Measurements from ENCODE around the gene CLPTM1L. TPM values are rescaled to one million over a fixed set of nuclear protein-coding genes. Genes with fewer than 3 reads are reported as not detected.

Gene CLPTM1L
- total RNA-seq, 2 experiments from 2014 or later: 47.2 to 47.4 TPM

DNA sequence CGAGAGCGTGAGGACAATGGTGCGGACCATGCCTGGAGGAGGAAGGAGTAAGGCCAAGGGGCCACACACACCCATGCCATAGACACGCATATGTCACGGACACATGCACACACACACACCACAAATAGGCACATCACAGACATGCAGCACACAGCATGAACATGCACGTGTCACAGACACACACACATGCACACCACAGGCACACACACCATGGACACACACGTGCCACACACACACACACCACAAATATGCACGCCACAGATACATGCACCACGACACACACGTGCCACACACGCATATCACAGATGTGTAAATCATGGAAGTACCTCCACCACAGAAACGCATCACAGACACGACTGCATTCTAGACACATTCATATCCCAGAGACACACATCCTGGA, 66.7 kb downstream of the CLPTM1L start:
- DNase-seq (no peak), ATAC-seq (ENCODE audit: poor library complexity) (no peak)
- no peak overlapping the region for H3K4me3 ChIP-seq (ENCODE audit: low read length)
- H3K36me3 ChIP-seq (ENCODE audit: insufficient read depth, low read length): no peaks in the 10 kb centered on the region
- no peaks in the 10 kb centered on the region for H3K36me3 Mint-ChIP-seq (ENCODE audit: low read depth)
- peaks cover 0 to 25% of the 10 kb centered on the region in 2 experiments for H3K9me3 ChIP-seq (ENCODE audit: control insufficient read depth in 1 of 2, insufficient read depth in 1 of 2, low read length in 2 of 2)
- H3K27ac Mint-ChIP-seq: no peak overlapping the region
- POLR2A ChIA-PET: no interaction called here
- no peaks in the 10 kb centered on the region for H3K27me3 Mint-ChIP-seq
- H3K27ac ChIP-seq (ENCODE audit: low read depth in 1 of 2, low read length in 2 of 2): no peak overlapping the region
- no peaks in the 10 kb centered on the region for H3K27me3 ChIP-seq (ENCODE audit: control insufficient read depth in 1 of 2, insufficient read depth in 2 of 2, low read length in 2 of 2)
- intact Hi-C loops (cut with DNase I, micrococcal nuclease): no loop called here
- H3K4me3 Mint-ChIP-seq: no peak overlapping the region
- H3K4me1 ChIP-seq (ENCODE audit: insufficient read depth, low read length): no peaks in the 10 kb centered on the region
- no peaks in the 10 kb centered on the region for H3K4me1 Mint-ChIP-seq (ENCODE audit: low read depth)
- CTCF ChIA-PET: no interaction called here
- TF ChIP-seq, protein P1, sequence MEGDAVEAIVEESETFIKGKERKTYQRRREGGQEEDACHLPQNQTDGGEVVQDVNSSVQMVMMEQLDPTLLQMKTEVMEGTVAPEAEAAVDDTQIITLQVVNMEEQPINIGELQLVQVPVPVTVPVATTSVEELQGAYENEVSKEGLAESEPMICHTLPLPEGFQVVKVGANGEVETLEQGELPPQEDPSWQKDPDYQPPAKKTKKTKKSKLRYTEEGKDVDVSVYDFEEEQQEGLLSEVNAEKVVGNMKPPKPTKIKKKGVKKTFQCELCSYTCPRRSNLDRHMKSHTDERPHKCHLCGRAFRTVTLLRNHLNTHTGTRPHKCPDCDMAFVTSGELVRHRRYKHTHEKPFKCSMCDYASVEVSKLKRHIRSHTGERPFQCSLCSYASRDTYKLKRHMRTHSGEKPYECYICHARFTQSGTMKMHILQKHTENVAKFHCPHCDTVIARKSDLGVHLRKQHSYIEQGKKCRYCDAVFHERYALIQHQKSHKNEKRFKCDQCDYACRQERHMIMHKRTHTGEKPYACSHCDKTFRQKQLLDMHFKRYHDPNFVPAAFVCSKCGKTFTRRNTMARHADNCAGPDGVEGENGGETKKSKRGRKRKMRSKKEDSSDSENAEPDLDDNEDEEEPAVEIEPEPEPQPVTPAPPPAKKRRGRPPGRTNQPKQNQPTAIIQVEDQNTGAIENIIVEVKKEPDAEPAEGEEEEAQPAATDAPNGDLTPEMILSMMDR (IDR thresholded peaks at IDR 0.05): no peak
- H3K9me3 Mint-ChIP-seq: no peaks in the 10 kb centered on the region

DNA sequence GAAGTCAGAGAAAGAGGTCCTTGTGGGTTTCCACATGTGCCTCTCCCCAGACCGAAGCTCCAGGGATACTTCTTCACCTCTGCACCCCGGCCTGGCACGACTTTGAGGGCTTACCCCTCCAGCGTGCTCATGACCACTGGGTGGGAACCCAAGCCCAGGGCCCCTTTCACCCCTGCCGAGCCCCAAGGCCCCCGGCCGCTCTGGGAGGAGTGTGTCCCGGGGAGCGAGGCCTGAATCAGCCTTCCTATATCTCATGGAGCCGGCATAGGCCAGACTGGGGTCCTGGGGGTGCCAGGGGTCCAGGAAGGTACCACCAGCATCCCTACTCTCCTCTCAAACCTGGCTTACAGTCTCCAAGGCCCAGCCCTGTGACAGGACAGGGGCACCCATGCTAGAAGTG, 67.1 kb downstream of the CLPTM1L start:
- no peaks in the 10 kb centered on the region for H3K27me3 ChIP-seq (ENCODE audit: control insufficient read depth in 1 of 2, insufficient read depth in 2 of 2, low read length in 2 of 2)
- TF ChIP-seq, protein P1 (IDR thresholded peaks at IDR 0.05): no peak
- CTCF ChIA-PET: no interaction called here
- POLR2A ChIA-PET: no interaction called here
- ATAC-seq (ENCODE audit: poor library complexity) (no peak), DNase-seq (no peak)
- no peak overlapping the region for H3K27ac Mint-ChIP-seq
- intact Hi-C loops (cut with DNase I, micrococcal nuclease): no loop called here
- H3K36me3 ChIP-seq (ENCODE audit: insufficient read depth, low read length): no peaks in the 10 kb centered on the region
- no peak overlapping the region for H3K4me3 Mint-ChIP-seq
- no peaks in the 10 kb centered on the region for H3K4me1 Mint-ChIP-seq (ENCODE audit: low read depth)
- no peak overlapping the region for H3K27ac ChIP-seq (ENCODE audit: low read depth in 1 of 2, low read length in 2 of 2)
- no peaks in the 10 kb centered on the region for H3K27me3 Mint-ChIP-seq
- no peaks in the 10 kb centered on the region for H3K9me3 Mint-ChIP-seq
- no peak overlapping the region for H3K4me3 ChIP-seq (ENCODE audit: low read length)
- peaks cover 0 to 25% of the 10 kb centered on the region in 2 experiments for H3K9me3 ChIP-seq (ENCODE audit: control insufficient read depth in 1 of 2, insufficient read depth in 1 of 2, low read length in 2 of 2)
- H3K36me3 Mint-ChIP-seq (ENCODE audit: low read depth): no peaks in the 10 kb centered on the region
- no peaks in the 10 kb centered on the region for H3K4me1 ChIP-seq (ENCODE audit: insufficient read depth, low read length)

DNA sequence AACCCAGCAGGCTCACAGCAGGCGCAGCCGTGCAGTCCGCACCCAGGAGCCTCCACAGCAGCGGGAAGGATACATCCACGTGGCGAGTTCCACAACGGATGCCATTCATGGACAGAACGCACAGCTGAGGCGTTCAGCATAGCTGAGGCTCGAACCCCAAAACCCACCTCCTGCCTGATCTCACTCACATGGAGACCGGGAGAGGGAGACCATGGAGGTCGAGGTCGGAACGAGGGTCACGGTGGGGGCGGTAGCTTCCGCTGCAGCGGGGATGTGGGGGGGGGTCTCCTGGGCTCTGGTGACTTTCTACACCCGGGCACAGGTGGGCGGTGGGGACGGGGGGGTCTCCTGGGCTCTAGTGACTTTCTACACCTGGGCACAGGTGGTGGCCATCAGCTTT, 67.6 kb downstream of the CLPTM1L start:
- Mint-ChIP-seq H3K27me3 (no peaks in the 10 kb centered on the region), H3K4me3 (no peak overlapping the region), H3K9me3 (no peaks in the 10 kb centered on the region), H3K4me1 (ENCODE audit: low read depth) (no peaks in the 10 kb centered on the region), H3K27ac (no peak overlapping the region), H3K36me3 (ENCODE audit: low read depth) (no peaks in the 10 kb centered on the region)
- ChIA-PET CTCF (no interaction called here), POLR2A (no interaction called here)
- no peaks in the 10 kb centered on the region for H3K36me3 ChIP-seq (ENCODE audit: insufficient read depth, low read length)
- DNase-seq (no peak), ATAC-seq (ENCODE audit: poor library complexity) (no peak)
- intact Hi-C loops (cut with DNase I, micrococcal nuclease): no loop called here
- H3K9me3 ChIP-seq (ENCODE audit: control insufficient read depth in 1 of 2, insufficient read depth in 1 of 2, low read length in 2 of 2): peaks cover 0 to 25% of the 10 kb centered on the region in 2 experiments
- no peaks in the 10 kb centered on the region for H3K4me1 ChIP-seq (ENCODE audit: insufficient read depth, low read length)
- H3K27me3 ChIP-seq (ENCODE audit: control insufficient read depth in 1 of 2, insufficient read depth in 2 of 2, low read length in 2 of 2): no peaks in the 10 kb centered on the region
- no peak overlapping the region for H3K27ac ChIP-seq (ENCODE audit: low read depth in 1 of 2, low read length in 2 of 2)
- TF ChIP-seq, protein P1 (IDR thresholded peaks at IDR 0.05): no peak
- no peak overlapping the region for H3K4me3 ChIP-seq (ENCODE audit: low read length)
